ENCODE measurements around the gene VAV3. TPM values are rescaled to one million over a fixed set of nuclear protein-coding genes. Genes with fewer than 3 reads are reported as not detected.

The VAV3 gene
- total and polyA plus RNA-seq, 2 of the 8 experiments (the other 6 are each of a cell fraction or from before 2014, with no cell fraction given), result 2.9 to 7.9 TPM

GRCh38 chr1:107726860-107727259, 238.1 kb downstream of the VAV3 start (continued):
- TF ChIP-seq CTCF (IDR thresholded peaks at IDR 0.05; ENCODE audit: control extremely low read depth in 1 of 3, insufficient read depth in 1 of 3, low read depth in 1 of 3, low read length in 3 of 3) (no peak), KDM4A (IDR thresholded peaks at IDR 0.05; ENCODE audit: low read depth, low read length, severe bottlenecking) (no peak)
